HG03575 (cell line): ENCODE results near the gene PIEZO2.

ENCODE experiments used
- ATAC-seq: cut with Tn5 transposase; IDR thresholded peaks from one replicate; pipeline ENCODE4 v1.9.1; 2021; ENCODE audit not compliant: unreplicated experiment, insufficient number of reproducible peaks, low FRiP score; ENCODE audit errors: extremely low read depth

PIEZO2 gene

GRCh38 chr18:10690366-10690765 is 459.0 kb downstream of the PIEZO2 start:
- no peak for ATAC-seq

- no peak for ATAC-seq
Measured at GRCh38 chr18:10690035-10690329, 459.4 kb downstream of the PIEZO2 start.

GRCh38 chr18:10689236-10690034 is 459.9 kb downstream of the PIEZO2 start:
- no peak for ATAC-seq

- ATAC-seq, result no peak
Measured at GRCh38 chr18:10688766-10689165, 460.6 kb downstream of the PIEZO2 start.

GRCh38 chr18:10687161-10687925 is 462.0 kb downstream of the PIEZO2 start:
- no peak for ATAC-seq

GRCh38 chr18:10686308-10686707 is 463.1 kb downstream of the PIEZO2 start:
- no peak for ATAC-seq

- ATAC-seq, result no peak
Measured at GRCh38 chr18:10685484-10685883, 463.9 kb downstream of the PIEZO2 start.

GRCh38 chr18:10682368-10682714 is 467.0 kb downstream of the PIEZO2 start:
- ATAC-seq, result no peak

GRCh38 chr18:10681581-10682367 is 467.6 kb downstream of the PIEZO2 start:
- ATAC-seq, result no peak

- ATAC-seq, result no peak
Measured at GRCh38 chr18:10680271-10680596, 469.1 kb downstream of the PIEZO2 start.

- ATAC-seq, result no peak
Measured at GRCh38 chr18:10679557-10680270, 469.7 kb downstream of the PIEZO2 start.

GRCh38 chr18:10671441-10671840 is 477.9 kb downstream of the PIEZO2 start:
- no peak for ATAC-seq

GRCh38 chr18:10670856-10671255 is 478.5 kb downstream of the PIEZO2 start:
- ATAC-seq, result no peak

GRCh38 chr18:10669441-10670100 is 479.8 kb downstream of the PIEZO2 start:
- no peak for ATAC-seq

GRCh38 chr18:10663750-10664149 is 485.6 kb downstream of the PIEZO2 start:
- ATAC-seq, result no peak

GRCh38 chr18:10661317-10661716 is 488.1 kb downstream of the PIEZO2 start:
- ATAC-seq, result no peak

GRCh38 chr18:10660179-10660884 is 489.0 kb downstream of the PIEZO2 start:
- ATAC-seq, result no peak

GRCh38 chr18:10659594-10659993 is 489.8 kb downstream of the PIEZO2 start:
- ATAC-seq, result no peak
